ENCODE data around the gene RNF208. TPM values are rescaled to one million over a fixed set of nuclear protein-coding genes. Genes with fewer than 3 reads are reported as not detected.

The RNF208 gene
- total and polyA plus RNA-seq, 10 of the 15 experiments (the other 5 are each of a cell fraction or from before 2014, with no cell fraction given): 0.06 to 10.7 (median 0.77) TPM

- Histone ChIP-seq H3K4me3 (no peak overlapping the region), H3K4me1 (ENCODE audit: control insufficient read depth, insufficient read depth, low read length) (peaks cover 22% of the 10 kb centered on the region), H3K27me3 (replicated peaks in 1 of 2; ENCODE audit: control insufficient read depth in 2 of 2, insufficient read depth in 2 of 2, low read length in 1 of 2) (no peaks in the 10 kb centered on the region), H2AFZ (ENCODE audit: control insufficient read depth, low read depth, low read length) (no peak overlapping the region), H3K4me2 (ENCODE audit: control insufficient read depth, insufficient read depth) (peak overlapping the region; percentile 93), H4K20me1 (ENCODE audit: control insufficient read depth, insufficient read depth) (peaks cover 7% of the 10 kb centered on the region; the same call in 1 of the 2 replicates), H3K79me2 (ENCODE audit: control insufficient read depth, insufficient read depth, low read length) (peaks cover 35% of the 10 kb centered on the region), H3K9ac (ENCODE audit: control insufficient read depth, insufficient read depth, low read length) (no peak overlapping the region; the same call in 1 of the 2 replicates), H3K27ac (ENCODE audit: control insufficient read depth, insufficient read depth) (no peak overlapping the region), H3K36me3 (ENCODE audit: control insufficient read depth in 2 of 2, insufficient read depth in 2 of 2, low read length in 1 of 2) (peaks cover 7 to 24% of the 10 kb centered on the region in 2 experiments), H3K9me3 (replicated peaks; ENCODE audit: control insufficient read depth, insufficient read depth, low read length) (no peaks in the 10 kb centered on the region)
- SMC1A ChIA-PET (ENCODE audit: uncharacterized antibody, unreplicated experiment): no interaction called here
- RAD21 ChIA-PET (ENCODE audit: unreplicated experiment): interaction anchor here (3.6 kb wide), 1 partner anchor 37 kb away, joined by 23 read pairs; the partner anchor contains the start of gene RNF208
- CTCF ChIA-PET: interaction anchor here (1.3 kb wide), 1 partner anchor 151 kb away, joined by 3 read pairs; no protein-coding TSS in a partner anchor
- no TSS peak for BruUV-seq (replicated peaks)
- 63% methylated on average over 6 of the region's 6 CpGs for WGBS (ENCODE audit: insufficient coverage, insufficient replicate concordance, low lambda C conversion rate, missing lambda C conversion rate)
- DNase-seq (ENCODE audit: low read depth, low spot score) (no peak), ATAC-seq (no peak), FAIRE-seq (no peak)
- no peak for TF ChIP-seq FOXK2 (IDR thresholded peaks at IDR 0.05)
- POLR2A ChIA-PET: interaction anchor here (4.6 kb wide), 1 partner anchor 37 kb away, joined by 22 read pairs; the partner anchor contains the start of genes CYSRT1 and RNF208
- intact Hi-C loops (cut with micrococcal nuclease; ENCODE audit: unreplicated experiment): loop anchor here (5.0 kb wide), 2 partner anchors 36 to 59 kb away; partner anchors contain the start of gene RNF208
- in situ Hi-C loops (cut with MboI): no loop called here
Observed at GRCh38 chr9:137186385-137186784, 35.7 kb downstream of the RNF208 start.

DNA sequence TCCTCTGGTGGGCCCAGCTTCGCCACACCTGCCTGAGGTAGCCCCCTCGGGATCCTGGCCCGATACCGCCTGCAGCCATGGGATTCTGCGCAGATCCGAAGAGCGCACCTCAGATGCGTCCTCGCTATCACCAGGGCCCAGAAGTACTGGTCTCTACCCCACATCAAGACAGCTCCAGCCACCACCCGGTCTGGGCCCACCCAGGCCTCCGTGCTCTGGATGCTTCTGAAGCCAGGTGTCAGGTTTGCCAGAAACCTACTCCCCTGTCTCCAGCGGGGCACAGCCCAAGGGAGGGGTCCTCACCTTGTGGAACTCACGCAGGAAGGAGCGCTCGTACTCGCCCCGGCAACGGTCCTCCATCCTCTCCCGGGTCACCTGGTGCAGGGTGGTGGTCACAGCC lies 36.1 kb downstream of the RNF208 start:
- SMC1A ChIA-PET (ENCODE audit: uncharacterized antibody, unreplicated experiment): no interaction called here
- peaks cover 22% of the 10 kb centered on the region for H3K4me1 ChIP-seq (ENCODE audit: control insufficient read depth, insufficient read depth, low read length)

More for the DNA sequence above, 36.1 kb downstream of the RNF208 start:
- Histone ChIP-seq H3K36me3 (ENCODE audit: control insufficient read depth in 2 of 2, insufficient read depth in 2 of 2, low read length in 1 of 2) (peaks cover 7 to 24% of the 10 kb centered on the region in 2 experiments), H3K4me2 (ENCODE audit: control insufficient read depth, insufficient read depth) (no peak overlapping the region; the same call in 1 of the 2 replicates), H3K27me3 (replicated peaks in 1 of 2; ENCODE audit: control insufficient read depth in 2 of 2, insufficient read depth in 2 of 2, low read length in 1 of 2) (no peaks in the 10 kb centered on the region), H4K20me1 (ENCODE audit: control insufficient read depth, insufficient read depth) (peaks cover 7% of the 10 kb centered on the region; the same call in 1 of the 2 replicates), H3K27ac (ENCODE audit: control insufficient read depth, insufficient read depth) (no peak overlapping the region), H3K9me3 (replicated peaks; ENCODE audit: control insufficient read depth, insufficient read depth, low read length) (no peaks in the 10 kb centered on the region), H3K4me3 (no peak overlapping the region), H3K79me2 (ENCODE audit: control insufficient read depth, insufficient read depth, low read length) (peaks cover 35% of the 10 kb centered on the region), H2AFZ (ENCODE audit: control insufficient read depth, low read depth, low read length) (no peak overlapping the region), H3K9ac (ENCODE audit: control insufficient read depth, insufficient read depth, low read length) (no peak overlapping the region)
- ChIA-PET CTCF (no interaction called here), RAD21 (ENCODE audit: unreplicated experiment) (no interaction called here), POLR2A (interaction anchor here (4.6 kb wide), 1 partner anchor 38 kb away, joined by 22 read pairs; the partner anchor contains the start of genes CYSRT1 and RNF208)
- no peak for TF ChIP-seq ZZZ3 (IDR thresholded peaks at IDR 0.05; ENCODE audit: control insufficient read depth, insufficient read length, low read depth)
- no peak for TF ChIP-seq BMI1 (IDR thresholded peaks at IDR 0.05; ENCODE audit: borderline replicate concordance)
- TF ChIP-seq NFYB (IDR thresholded peaks at IDR 0.05; ENCODE audit: insufficient read depth, low read depth, low read length): no peak
- TF ChIP-seq ZNF207 (IDR thresholded peaks at IDR 0.05; ENCODE audit: borderline replicate concordance): no peak
- no peak for TF ChIP-seq TARDBP (IDR thresholded peaks at IDR 0.05; ENCODE audit: borderline replicate concordance)
- no peak for TF ChIP-seq NR2C1 (IDR thresholded peaks at IDR 0.05)
- TF ChIP-seq YY1 (IDR thresholded peaks at IDR 0.05; ENCODE audit: low read depth, low read length): no peak
- no peak for TF ChIP-seq YBX1 (IDR thresholded peaks at IDR 0.05)
- TF ChIP-seq ZSCAN29 (IDR thresholded peaks at IDR 0.05): no peak
- TF ChIP-seq RCOR1 (conservative IDR thresholded peaks at IDR 0.05; ENCODE audit: low read depth, low read length): no peak
- no peak for TF ChIP-seq CBFB (IDR thresholded peaks at IDR 0.05; ENCODE audit: low read depth)
- TF ChIP-seq, protein P1, sequence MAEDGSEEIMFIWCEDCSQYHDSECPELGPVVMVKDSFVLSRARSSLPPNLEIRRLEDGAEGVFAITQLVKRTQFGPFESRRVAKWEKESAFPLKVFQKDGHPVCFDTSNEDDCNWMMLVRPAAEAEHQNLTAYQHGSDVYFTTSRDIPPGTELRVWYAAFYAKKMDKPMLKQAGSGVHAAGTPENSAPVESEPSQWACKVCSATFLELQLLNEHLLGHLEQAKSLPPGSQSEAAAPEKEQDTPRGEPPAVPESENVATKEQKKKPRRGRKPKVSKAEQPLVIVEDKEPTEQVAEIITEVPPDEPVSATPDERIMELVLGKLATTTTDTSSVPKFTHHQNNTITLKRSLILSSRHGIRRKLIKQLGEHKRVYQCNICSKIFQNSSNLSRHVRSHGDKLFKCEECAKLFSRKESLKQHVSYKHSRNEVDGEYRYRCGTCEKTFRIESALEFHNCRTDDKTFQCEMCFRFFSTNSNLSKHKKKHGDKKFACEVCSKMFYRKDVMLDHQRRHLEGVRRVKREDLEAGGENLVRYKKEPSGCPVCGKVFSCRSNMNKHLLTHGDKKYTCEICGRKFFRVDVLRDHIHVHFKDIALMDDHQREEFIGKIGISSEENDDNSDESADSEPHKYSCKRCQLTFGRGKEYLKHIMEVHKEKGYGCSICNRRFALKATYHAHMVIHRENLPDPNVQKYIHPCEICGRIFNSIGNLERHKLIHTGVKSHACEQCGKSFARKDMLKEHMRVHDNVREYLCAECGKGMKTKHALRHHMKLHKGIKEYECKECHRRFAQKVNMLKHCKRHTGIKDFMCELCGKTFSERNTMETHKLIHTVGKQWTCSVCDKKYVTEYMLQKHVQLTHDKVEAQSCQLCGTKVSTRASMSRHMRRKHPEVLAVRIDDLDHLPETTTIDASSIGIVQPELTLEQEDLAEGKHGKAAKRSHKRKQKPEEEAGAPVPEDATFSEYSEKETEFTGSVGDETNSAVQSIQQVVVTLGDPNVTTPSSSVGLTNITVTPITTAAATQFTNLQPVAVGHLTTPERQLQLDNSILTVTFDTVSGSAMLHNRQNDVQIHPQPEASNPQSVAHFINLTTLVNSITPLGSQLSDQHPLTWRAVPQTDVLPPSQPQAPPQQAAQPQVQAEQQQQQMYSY (CRISPR knock-in tag; IDR thresholded peaks at IDR 0.05): no peak
- TF ChIP-seq SP1 (IDR thresholded peaks at IDR 0.05; ENCODE audit: low read depth, low read length): no peak
- intact Hi-C loops (cut with micrococcal nuclease; ENCODE audit: unreplicated experiment): loop anchor here (5.0 kb wide), 2 partner anchors 36 to 59 kb away; partner anchors contain the start of gene RNF208
- in situ Hi-C loops (cut with MboI): no loop called here
- 93% methylated on average over 19 of the region's 19 CpGs for WGBS (ENCODE audit: insufficient coverage, insufficient replicate concordance, low lambda C conversion rate, missing lambda C conversion rate)
- DNase-seq (ENCODE audit: low read depth, low spot score) (no peak), FAIRE-seq (no peak), ATAC-seq (no peak)
- BruUV-seq (replicated peaks): no TSS peak
